CD8-positive, alpha-beta memory T cell (primary cell): ENCODE results near the gene ZNF609. TPM values are rescaled to one million over a fixed set of nuclear protein-coding genes. Genes with fewer than 3 reads are reported as not detected.
A peak's percentile ranks its signal among the peaks of the same experiment; 100 is the strongest.
"Not testable (repeated sequence)": the region's sequence is repeated elsewhere in the genome, so short reads cannot be mapped to it uniquely, and the experiment has no call there.

Experiments
- CTCF ChIA-PET: fragments of 350-600 bp; sonication (Branson Sonifier 250); formaldehyde crosslinking; loops from one replicate; lab custom pipeline; 2021; ENCODE audit warnings: antibody characterized with exemption; lab: Charles Lee
- POLR2A ChIA-PET: fragments of 350-600 bp; sonication (Branson Sonifier 250); formaldehyde crosslinking; loops from one replicate; lab custom pipeline; 2021; ENCODE audit warnings: antibody characterized with exemption; lab: Charles Lee
- DNase-seq, 5 donors: peaks; one replicate each; pipeline versions ENCODE4 v3.0.0 to v3.0.0-alpha.2; 2020 to 2022; ENCODE audit warnings: mixed read lengths in 1 of 5
- H3K27ac ChIP-seq: one replicate; pipeline ENCODE4 v1.7.0; 2013; ENCODE audit warnings: low read depth, mild to moderate bottlenecking, low read length, moderate library complexity
- H3K27me3 ChIP-seq: 2 replicates; pipeline ENCODE4 v1.7.0; 2013; ENCODE audit warnings: low read length, mild to moderate bottlenecking; ENCODE audit not compliant: insufficient read depth, poor library complexity, severe bottlenecking
- H3K36me3 ChIP-seq: 2 replicates; pipeline ENCODE4 v1.7.0; 2013; ENCODE audit warnings: mild to moderate bottlenecking, low read length, moderate library complexity; ENCODE audit not compliant: insufficient read depth
- H3K4me1 ChIP-seq: 2 replicates; pipeline ENCODE4 v1.7.0; 2013; ENCODE audit warnings: mild to moderate bottlenecking, low read length, moderate library complexity; ENCODE audit not compliant: insufficient read depth
- H3K4me3 ChIP-seq: 2 replicates; pipeline ENCODE4 v1.7.0; 2013; ENCODE audit warnings: mild to moderate bottlenecking, low read length
- H3K9me3 ChIP-seq: 2 replicates; pipeline ENCODE4 v1.7.0; 2013; ENCODE audit warnings: mild to moderate bottlenecking, low read length
- H3K27ac Mint-ChIP-seq, 8 donors: one replicate each; pipeline ENCODE4 v1.8.0; 2020 to 2021; ENCODE audit warnings: mixed read lengths in 8 of 8, mild to moderate bottlenecking in 6 of 8, inconsistent platforms in 3 of 8, moderate library complexity in 3 of 8
- H3K27me3 Mint-ChIP-seq, 2 donors: one replicate each; pipeline ENCODE4 v1.8.0; 2020 to 2021; ENCODE audit warnings: mixed read lengths in 2 of 2, mild to moderate bottlenecking in 1 of 2, moderate library complexity in 1 of 2
- H3K36me3 Mint-ChIP-seq, 3 donors: one replicate each; pipeline ENCODE4 v1.8.0; 2020 to 2021; ENCODE audit warnings: mixed read lengths in 3 of 3, inconsistent platforms in 1 of 3, mild to moderate bottlenecking in 1 of 3
- H3K4me1 Mint-ChIP-seq, 3 donors: one replicate each; pipeline ENCODE4 v1.8.0; 2020 to 2021; ENCODE audit warnings: mixed read lengths in 3 of 3, inconsistent platforms in 1 of 3, mild to moderate bottlenecking in 1 of 3
- H3K4me3 Mint-ChIP-seq, 7 donors: one replicate each; pipeline ENCODE4 v1.8.0; 2020 to 2021; ENCODE audit warnings: mixed read lengths in 7 of 7, mild to moderate bottlenecking in 6 of 7, moderate library complexity in 4 of 7, inconsistent platforms in 2 of 7
- H3K9me3 Mint-ChIP-seq, 5 donors: one replicate each; pipeline ENCODE4 v1.8.0; 2020 to 2022; ENCODE audit warnings: mixed read lengths in 5 of 5, mild to moderate bottlenecking in 3 of 5, moderate library complexity in 2 of 5, inconsistent platforms in 1 of 5
- polyA plus RNA-seq: library from polyadenylated mRNA; unstranded; fragments of 300-500 nt; fragmentation: Illumina TruSeq; gene quantifications from one replicate; pipeline ENCODE4 v1.2.3, GENCODE V29; 2021
- total RNA-seq, 2 experiments: library from RNA; stranded (reverse); gene quantifications; one replicate each; pipeline ENCODE4 v1.2.3, GENCODE V29; 2021

ZNF609 gene
- total and polyA plus RNA-seq, 3 experiments from 2014 or later: 10.7 to 38.9 (median 38.0) TPM

- POLR2A ChIA-PET, H3K27ac ChIP-seq, H3K27me3 ChIP-seq, H3K27me3 Mint-ChIP-seq, CTCF ChIA-PET, H3K4me3 Mint-ChIP-seq, H3K9me3 Mint-ChIP-seq, H3K9me3 ChIP-seq, DNase-seq, H3K4me3 ChIP-seq: not testable (repeated sequence)
- H3K36me3 Mint-ChIP-seq: peaks cover 0 to 49% (median 17%) of the 10 kb centered on the region in 3 donors
- Histone ChIP-seq H3K36me3 (peaks cover 16% of the 10 kb centered on the region), H3K4me1 (peaks cover 11% of the 10 kb centered on the region)
- H3K4me1 Mint-ChIP-seq: peaks cover 47 to 82% (median 57%) of the 10 kb centered on the region in 3 donors
- H3K27ac Mint-ChIP-seq: peak overlapping the region in 4 of 8 donors; percentile 2 to 50 (median 23)
Observed at GRCh38 chr15:64495968-64496367, 35.6 kb downstream of the ZNF609 start.

- no peaks in the 10 kb centered on the region for H3K9me3 ChIP-seq
- no peak overlapping the region for H3K4me3 ChIP-seq
- Mint-ChIP-seq H3K27ac (peak overlapping the region; percentile 4 to 88 (median 69)), H3K9me3 (no peaks in the 10 kb centered on the region), H3K4me1 (peaks cover 70 to 91% (median 79%) of the 10 kb centered on the region in 3 donors), H3K4me3 (peak overlapping the region in 3 of 7 donors; percentile 1 to 26 (median 1)), H3K36me3 (peaks cover 0 to 57% (median 13%) of the 10 kb centered on the region in 3 donors), H3K27me3 (peaks cover 0 to 1% of the 10 kb centered on the region in 2 donors)
- ChIA-PET POLR2A (interaction anchor here (0.5 to 0.6 kb wide), 2 partner anchors 17 to 929 kb away, joined by 4 read pairs; no protein-coding TSS in a partner anchor), CTCF (interaction anchor here (1.0 to 1.6 kb wide), 5 partner anchors 13 to 606 kb away, joined by 3 to 5 read pairs (median 3); no protein-coding TSS in a partner anchor)
- peaks cover 16% of the 10 kb centered on the region for H3K36me3 ChIP-seq
- H3K27me3 ChIP-seq: no peaks in the 10 kb centered on the region
- no peak overlapping the region for H3K27ac ChIP-seq
- peaks cover 55% of the 10 kb centered on the region for H3K4me1 ChIP-seq
- no peak for DNase-seq
Observed at GRCh38 chr15:64500695-64501395, 40.5 kb downstream of the ZNF609 start.

DNA sequence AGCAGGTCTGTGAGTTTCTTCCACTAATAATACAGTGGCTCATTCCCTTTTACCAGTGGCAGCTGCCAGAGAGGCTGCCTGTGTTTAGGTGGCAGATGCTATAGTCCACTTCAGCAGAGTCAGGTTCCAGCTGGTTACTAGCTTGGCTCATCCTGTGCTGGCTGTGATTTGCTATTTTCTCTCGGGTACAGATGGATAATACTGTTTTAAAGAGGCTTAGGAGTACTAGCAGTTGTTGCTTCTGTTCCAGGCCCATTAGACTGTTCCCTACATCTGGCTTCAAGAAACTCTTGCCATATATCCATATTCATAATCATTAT lies 41.0 kb downstream of the ZNF609 start:
- H3K27me3 Mint-ChIP-seq: peaks cover 0 to 1% of the 10 kb centered on the region in 2 donors
- peaks cover 16% of the 10 kb centered on the region for H3K36me3 ChIP-seq
- H3K9me3 ChIP-seq: no peaks in the 10 kb centered on the region
- peaks cover 0 to 53% (median 13%) of the 10 kb centered on the region in 3 donors for H3K36me3 Mint-ChIP-seq
- H3K4me3 Mint-ChIP-seq: no peak overlapping the region
- H3K27me3 ChIP-seq: no peaks in the 10 kb centered on the region
- CTCF ChIA-PET: interaction anchor here (1.2 to 1.6 kb wide), 4 partner anchors 12 to 606 kb away, joined by 3 to 5 read pairs (median 4); no protein-coding TSS in a partner anchor
- POLR2A ChIA-PET: interaction anchor here (0.5 to 0.6 kb wide), 2 partner anchors 17 to 929 kb away, joined by 4 read pairs; no protein-coding TSS in a partner anchor
- peaks cover 55% of the 10 kb centered on the region for H3K4me1 ChIP-seq
- H3K27ac Mint-ChIP-seq: peak overlapping the region in 7 of 8 donors; percentile 44 to 88 (median 79)
- no peak overlapping the region for H3K4me3 ChIP-seq
- no peak overlapping the region for H3K27ac ChIP-seq
- DNase-seq: no peak
- H3K9me3 Mint-ChIP-seq: no peaks in the 10 kb centered on the region
- H3K4me1 Mint-ChIP-seq: peaks cover 67 to 86% (median 74%) of the 10 kb centered on the region in 3 donors

- H3K27ac Mint-ChIP-seq: peak overlapping the region; percentile 44 to 97 (median 80)
- ChIA-PET CTCF (no interaction called here), POLR2A (no interaction called here)
- no peak overlapping the region for H3K4me3 ChIP-seq
- H3K4me1 ChIP-seq: peaks cover 62% of the 10 kb centered on the region
- no peak overlapping the region for H3K27ac ChIP-seq
- H3K4me3 Mint-ChIP-seq: peak overlapping the region in 4 of 7 donors; percentile 3 to 62 (median 29)
- peaks cover 0 to 49% (median 13%) of the 10 kb centered on the region in 3 donors for H3K36me3 Mint-ChIP-seq
- no peaks in the 10 kb centered on the region for H3K9me3 ChIP-seq
- peaks cover 73 to 86% (median 81%) of the 10 kb centered on the region in 3 donors for H3K4me1 Mint-ChIP-seq
- no peaks in the 10 kb centered on the region for H3K9me3 Mint-ChIP-seq
- peaks cover 16% of the 10 kb centered on the region for H3K36me3 ChIP-seq
- H3K27me3 ChIP-seq: no peaks in the 10 kb centered on the region
- DNase-seq: no peak
- H3K27me3 Mint-ChIP-seq: peaks cover 0 to 1% of the 10 kb centered on the region in 2 donors
Observed at GRCh38 chr15:64502151-64502550, 41.8 kb downstream of the ZNF609 start.

GRCh38 chr15:64502551-64502950 lies 42.2 kb downstream of the ZNF609 start:
- Histone ChIP-seq H3K36me3 (peaks cover 16% of the 10 kb centered on the region), H3K9me3 (no peaks in the 10 kb centered on the region), H3K27ac (peak overlapping the region; percentile 19), H3K27me3 (no peaks in the 10 kb centered on the region), H3K4me3 (peak overlapping the region; percentile 20), H3K4me1 (peaks cover 66% of the 10 kb centered on the region)
- DNase-seq: no peak
- H3K27ac Mint-ChIP-seq: peak overlapping the region; percentile 44 to 97 (median 76)
- peaks cover 75 to 87% (median 85%) of the 10 kb centered on the region in 3 donors for H3K4me1 Mint-ChIP-seq
- peaks cover 0 to 48% (median 12%) of the 10 kb centered on the region in 3 donors for H3K36me3 Mint-ChIP-seq
- peaks cover 0 to 1% of the 10 kb centered on the region in 2 donors for H3K27me3 Mint-ChIP-seq
- CTCF ChIA-PET: interaction anchor here (1.3 kb wide), 1 partner anchor 11 kb away, joined by 3 read pairs; no protein-coding TSS in a partner anchor
- H3K9me3 Mint-ChIP-seq: no peaks in the 10 kb centered on the region
- H3K4me3 Mint-ChIP-seq: peak overlapping the region in 6 of 7 donors; percentile 3 to 62 (median 44)
- POLR2A ChIA-PET: interaction anchor here (0.9 to 1.0 kb wide), 2 partner anchors 14 to 41 kb away, joined by 3 to 4 read pairs; no protein-coding TSS in a partner anchor

- Histone ChIP-seq H3K9me3 (no peaks in the 10 kb centered on the region), H3K27ac (peak overlapping the region; percentile 19), H3K4me1 (peaks cover 72% of the 10 kb centered on the region), H3K27me3 (no peaks in the 10 kb centered on the region), H3K4me3 (peak overlapping the region; percentile 20), H3K36me3 (peaks cover 16% of the 10 kb centered on the region)
- Mint-ChIP-seq H3K36me3 (peaks cover 0 to 47% (median 15%) of the 10 kb centered on the region in 3 donors), H3K4me3 (peak overlapping the region; percentile 1 to 74 (median 39)), H3K9me3 (no peaks in the 10 kb centered on the region), H3K27ac (peak overlapping the region; percentile 35 to 97 (median 68)), H3K27me3 (peaks cover 0 to 1% of the 10 kb centered on the region in 2 donors), H3K4me1 (peaks cover 80 to 89% (median 89%) of the 10 kb centered on the region in 3 donors)
- CTCF ChIA-PET: interaction anchor here (0.8 to 1.3 kb wide), 2 partner anchors 8 to 11 kb away, joined by 3 to 4 read pairs; no protein-coding TSS in a partner anchor
- POLR2A ChIA-PET: interaction anchor here (0.7 to 1.0 kb wide), 3 partner anchors 13 to 145 kb away, joined by 3 to 8 read pairs (median 4); no protein-coding TSS in a partner anchor
- peak in 1 of 5 donors; percentile 39 for DNase-seq
Observed at GRCh38 chr15:64503197-64503596, 42.8 kb downstream of the ZNF609 start.

DNA sequence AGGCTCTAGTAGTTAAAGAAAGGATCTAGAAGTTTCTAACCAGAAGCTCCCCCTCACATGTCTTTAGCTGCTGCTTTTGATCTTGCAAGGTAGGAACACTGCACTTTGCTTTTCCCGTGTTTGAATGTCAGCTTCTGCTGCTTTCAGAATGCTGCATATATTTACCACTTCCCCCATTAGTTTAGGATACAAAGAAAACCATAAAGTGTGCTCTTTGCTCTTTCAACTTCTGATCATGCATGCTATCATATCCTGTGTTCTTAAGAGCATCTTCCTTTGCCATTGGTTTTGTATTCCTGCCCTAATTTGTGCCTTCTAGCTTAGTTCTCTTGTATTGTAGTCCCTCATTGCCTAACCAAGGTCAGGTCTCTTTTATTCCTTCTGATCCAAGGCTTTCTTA lies 43.3 kb downstream of the ZNF609 start:
- Histone ChIP-seq H3K9me3 (no peaks in the 10 kb centered on the region), H3K4me3 (peak overlapping the region; percentile 20), H3K4me1 (peaks cover 75% of the 10 kb centered on the region), H3K27me3 (no peaks in the 10 kb centered on the region), H3K27ac (peak overlapping the region; percentile 19), H3K36me3 (peaks cover 16% of the 10 kb centered on the region)
- Mint-ChIP-seq H3K27ac (peak overlapping the region; percentile 35 to 97 (median 68)), H3K36me3 (peaks cover 0 to 42% (median 15%) of the 10 kb centered on the region in 3 donors), H3K27me3 (peaks cover 0 to 1% of the 10 kb centered on the region in 2 donors), H3K9me3 (no peaks in the 10 kb centered on the region), H3K4me1 (peaks cover 76 to 89% (median 88%) of the 10 kb centered on the region in 3 donors), H3K4me3 (peak overlapping the region; percentile 1 to 74 (median 39))
- peak in 1 of 5 donors; percentile 45 for DNase-seq
- CTCF ChIA-PET: interaction anchor here (0.8 to 1.3 kb wide), 2 partner anchors 9 to 12 kb away, joined by 3 to 4 read pairs; no protein-coding TSS in a partner anchor
- POLR2A ChIA-PET: interaction anchor here (0.6 to 1.0 kb wide), 4 partner anchors 13 to 144 kb away, joined by 3 to 9 read pairs (median 6); no protein-coding TSS in a partner anchor
